Effector memory CD4-positive, alpha-beta T cell (primary cell): ENCODE data around the gene LDLRAD3.
"Not testable (repeated sequence)": the region's sequence is repeated elsewhere in the genome, so short reads cannot be mapped to it uniquely, and the experiment has no call there.

Experiments used
- DNase-seq, 3 donors: peaks; one replicate each; pipeline ENCODE4 v3.0.0-alpha.2; 2020
- H3K27ac ChIP-seq: 2 replicates; pipeline ENCODE4 v1.7.0; 2013; ENCODE audit warnings: mild to moderate bottlenecking, low read length, moderate library complexity; ENCODE audit not compliant: insufficient read depth, poor library complexity, severe bottlenecking
- H3K27me3 ChIP-seq: replicated peaks from 2 replicates; pipeline ENCODE4 v1.7.0; 2013; ENCODE audit warnings: mild to moderate bottlenecking, low read length; ENCODE audit not compliant: insufficient read depth, control insufficient read depth, poor library complexity, severe bottlenecking
- H3K36me3 ChIP-seq: 2 replicates; pipeline ENCODE4 v1.7.0; 2013; ENCODE audit warnings: mild to moderate bottlenecking, low read length, moderate library complexity; ENCODE audit not compliant: control insufficient read depth, insufficient read depth
- H3K4me1 ChIP-seq: 2 replicates; pipeline ENCODE4 v1.7.0; 2013; ENCODE audit warnings: low read length, mild to moderate bottlenecking; ENCODE audit not compliant: control insufficient read depth, insufficient read depth, poor library complexity, severe bottlenecking
- H3K4me3 ChIP-seq: 2 replicates; pipeline ENCODE4 v1.7.0; 2013; ENCODE audit warnings: low read length, low read depth, mild to moderate bottlenecking; ENCODE audit not compliant: insufficient read depth, poor library complexity, severe bottlenecking
- H3K9me3 ChIP-seq: 2 replicates; pipeline ENCODE4 v1.7.0; 2013; ENCODE audit warnings: mild to moderate bottlenecking, low read length, moderate library complexity; ENCODE audit not compliant: control insufficient read depth

The LDLRAD3 gene

DNA sequence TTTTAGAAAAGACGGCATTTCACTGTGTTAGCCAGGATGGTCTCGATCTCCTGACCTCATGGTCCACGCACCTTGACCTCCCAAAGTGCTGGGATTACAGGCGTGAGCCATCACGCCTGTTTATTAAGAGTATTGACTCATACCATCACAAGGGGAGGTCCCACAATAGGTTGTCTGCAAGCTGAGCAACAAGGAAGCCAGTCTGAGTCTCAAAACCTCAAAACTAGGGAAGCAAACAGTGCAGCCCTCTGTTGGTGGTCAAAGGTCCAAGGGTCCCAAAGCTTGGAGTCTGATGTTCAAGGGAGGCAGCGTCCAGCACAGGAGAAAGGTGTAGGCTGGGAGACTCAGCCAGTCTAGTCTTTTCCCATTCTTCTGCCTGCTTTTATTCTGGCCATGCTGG is 32.8 kb upstream of the LDLRAD3 start:
- no peaks in the 10 kb centered on the region for H3K27me3 ChIP-seq
- DNase-seq = no peak
- H3K4me1 ChIP-seq = no peaks in the 10 kb centered on the region
- no peaks in the 10 kb centered on the region for H3K9me3 ChIP-seq
- no peak overlapping the region for H3K27ac ChIP-seq
- H3K36me3 ChIP-seq = no peaks in the 10 kb centered on the region
- no peak overlapping the region for H3K4me3 ChIP-seq

DNA sequence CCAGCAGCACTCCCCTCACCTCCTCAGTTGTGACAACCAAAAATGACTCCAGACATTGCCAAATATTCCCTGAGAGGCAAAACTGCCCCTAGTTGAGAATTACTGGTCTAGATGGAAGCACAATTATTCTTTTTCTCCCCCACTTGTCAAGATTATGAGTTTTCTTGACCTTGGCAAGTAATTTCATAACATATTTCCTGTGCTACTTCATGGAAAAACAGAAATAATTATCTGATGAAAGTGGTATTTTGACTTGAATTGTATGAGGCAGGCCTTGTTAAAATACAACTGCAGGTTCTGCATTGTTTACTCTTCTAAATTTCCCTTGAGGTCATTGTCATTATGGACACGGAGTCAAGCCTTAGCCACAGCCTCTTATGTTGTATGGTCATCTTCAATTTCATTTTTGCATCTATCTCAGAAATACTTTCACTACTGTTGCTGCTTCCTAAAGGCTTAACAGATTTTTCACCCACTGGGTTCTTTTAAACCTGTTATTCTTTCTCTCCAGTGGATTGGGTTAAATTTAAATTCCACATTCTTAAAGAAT is 32.2 kb upstream of the LDLRAD3 start:
- Histone ChIP-seq H3K36me3 (no peaks in the 10 kb centered on the region), H3K27me3 (no peaks in the 10 kb centered on the region), H3K4me1 (no peaks in the 10 kb centered on the region), H3K9me3 (no peaks in the 10 kb centered on the region), H3K27ac (no peak overlapping the region), H3K4me3 (no peak overlapping the region)
- DNase-seq = no peak

DNA sequence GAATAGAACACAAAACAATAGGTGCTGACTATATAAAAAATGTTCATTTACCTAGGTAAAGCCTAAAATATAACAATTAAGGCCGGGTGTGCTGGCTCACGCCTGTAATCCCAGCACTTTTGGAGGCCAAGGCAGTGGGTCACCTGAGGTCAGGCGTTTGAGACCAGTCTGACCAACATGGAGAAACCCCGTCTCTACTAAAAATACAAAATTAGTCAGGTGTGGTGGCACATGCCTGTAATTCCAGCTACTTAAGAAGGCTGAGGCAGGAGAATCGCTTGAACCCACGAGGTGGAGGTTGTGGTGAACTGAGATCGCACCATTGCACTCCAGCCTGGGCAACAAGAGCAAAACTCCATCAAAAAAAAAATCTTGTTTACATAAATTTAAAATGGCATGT is 31.4 kb upstream of the LDLRAD3 start:
- not testable (repeated sequence) for H3K9me3 ChIP-seq, H3K36me3 ChIP-seq, H3K4me1 ChIP-seq, H3K27ac ChIP-seq, DNase-seq, H3K27me3 ChIP-seq, H3K4me3 ChIP-seq

DNA sequence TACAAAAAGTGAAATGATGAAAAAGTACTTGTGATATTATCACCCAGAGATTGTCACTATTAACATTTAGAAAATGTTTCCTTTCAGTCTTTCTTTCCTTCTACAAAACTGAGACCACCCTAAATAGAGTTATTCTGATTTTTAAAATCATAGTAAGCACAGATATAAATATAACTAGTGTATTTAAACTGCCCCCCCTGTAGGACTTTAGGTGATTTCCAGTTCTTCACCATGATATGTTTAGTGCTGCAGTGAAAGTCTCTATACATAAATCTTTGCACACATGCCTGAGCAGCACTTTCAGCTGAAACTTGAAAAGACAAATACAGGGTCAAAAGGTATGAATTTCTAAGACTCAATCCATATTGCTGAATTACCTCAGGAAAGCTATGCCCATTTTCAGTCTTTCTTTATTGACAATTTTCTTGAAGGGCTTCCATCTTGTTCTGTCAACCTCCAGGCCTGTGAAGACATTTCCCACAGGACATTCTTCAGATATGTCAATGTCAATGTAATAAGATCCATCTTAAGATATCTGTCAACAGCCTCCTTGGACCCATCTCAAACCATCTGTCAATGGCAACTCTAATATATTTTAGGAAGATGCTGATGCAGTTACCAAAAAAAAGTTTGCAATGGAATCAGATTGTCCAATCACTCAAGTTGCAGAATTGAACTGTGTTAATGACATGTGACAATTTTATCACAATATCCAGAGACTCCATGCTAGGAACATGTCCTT is 30.8 kb upstream of the LDLRAD3 start:
- DNase-seq = no peak
- H3K27me3 ChIP-seq = no peaks in the 10 kb centered on the region
- H3K27ac ChIP-seq = no peak overlapping the region
- no peak overlapping the region for H3K4me3 ChIP-seq
- no peaks in the 10 kb centered on the region for H3K4me1 ChIP-seq
- no peaks in the 10 kb centered on the region for H3K9me3 ChIP-seq
- H3K36me3 ChIP-seq = no peaks in the 10 kb centered on the region

DNA sequence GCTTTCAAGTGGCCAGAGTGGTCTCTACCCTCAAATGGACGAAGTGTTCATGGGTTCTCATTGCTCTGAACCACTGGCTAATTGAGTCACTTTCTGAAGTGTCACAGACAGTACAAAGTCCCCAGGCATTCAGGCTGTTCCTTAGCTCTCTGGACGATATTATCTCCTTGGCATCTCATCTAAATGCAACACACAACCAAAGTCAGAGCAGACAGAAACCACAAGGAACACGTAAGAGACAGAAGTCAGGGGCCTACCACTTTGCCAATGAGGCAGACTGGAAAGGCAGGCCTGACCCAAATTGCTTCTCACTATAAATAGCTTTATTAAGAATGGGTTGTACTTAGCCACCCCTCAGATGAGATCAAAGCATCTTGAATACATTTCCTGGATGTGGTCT is 29.0 kb upstream of the LDLRAD3 start:
- Histone ChIP-seq H3K4me3 (no peak overlapping the region), H3K27ac (no peak overlapping the region), H3K36me3 (no peaks in the 10 kb centered on the region), H3K4me1 (no peaks in the 10 kb centered on the region), H3K27me3 (no peaks in the 10 kb centered on the region), H3K9me3 (no peaks in the 10 kb centered on the region)
- DNase-seq = no peak

DNA sequence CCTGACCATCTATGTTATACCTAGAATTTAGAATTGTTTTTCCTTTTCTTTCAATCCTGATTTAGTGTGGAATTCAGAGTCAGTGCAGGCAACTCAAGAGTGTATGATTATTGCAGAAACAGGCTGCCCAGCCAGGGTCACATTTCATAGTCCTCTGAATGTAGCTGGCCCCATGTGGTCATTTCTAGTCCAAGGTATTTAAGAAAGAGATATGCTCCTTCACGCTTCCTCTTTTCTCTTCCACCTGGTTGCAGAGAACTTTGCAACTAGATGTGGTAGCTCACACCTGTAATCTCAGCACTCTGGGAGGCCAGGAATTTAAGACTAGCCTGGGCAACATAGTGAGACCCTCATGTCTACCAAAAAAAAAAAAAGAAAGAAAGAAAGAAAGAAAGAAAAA is 27.6 kb upstream of the LDLRAD3 start:
- H3K4me3 ChIP-seq = no peak overlapping the region
- no peaks in the 10 kb centered on the region for H3K9me3 ChIP-seq
- DNase-seq = no peak
- no peak overlapping the region for H3K27ac ChIP-seq
- H3K4me1 ChIP-seq = no peaks in the 10 kb centered on the region
- H3K27me3 ChIP-seq = no peaks in the 10 kb centered on the region
- H3K36me3 ChIP-seq = no peaks in the 10 kb centered on the region

DNA sequence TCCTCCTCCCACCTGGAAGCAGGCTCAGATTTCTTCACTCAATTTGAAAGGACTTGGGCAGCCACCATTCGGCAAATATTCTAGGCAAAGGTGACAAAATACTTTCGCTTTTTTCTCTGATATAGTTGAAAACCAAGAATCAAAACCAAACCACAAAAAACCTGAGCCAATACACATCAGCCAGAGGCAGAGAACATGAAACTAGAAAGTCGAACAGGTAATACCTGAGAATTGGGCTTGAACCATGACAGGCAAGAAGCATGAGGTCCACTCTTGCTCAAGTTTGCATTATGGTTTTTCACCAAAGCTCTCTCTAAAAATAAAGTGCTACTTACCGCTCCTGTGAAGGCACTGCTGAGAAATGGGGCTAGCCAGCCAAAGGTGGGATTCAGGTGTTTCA is 26.2 kb upstream of the LDLRAD3 start:
- Histone ChIP-seq H3K27ac (no peak overlapping the region), H3K9me3 (no peaks in the 10 kb centered on the region), H3K4me1 (no peaks in the 10 kb centered on the region)

DNA sequence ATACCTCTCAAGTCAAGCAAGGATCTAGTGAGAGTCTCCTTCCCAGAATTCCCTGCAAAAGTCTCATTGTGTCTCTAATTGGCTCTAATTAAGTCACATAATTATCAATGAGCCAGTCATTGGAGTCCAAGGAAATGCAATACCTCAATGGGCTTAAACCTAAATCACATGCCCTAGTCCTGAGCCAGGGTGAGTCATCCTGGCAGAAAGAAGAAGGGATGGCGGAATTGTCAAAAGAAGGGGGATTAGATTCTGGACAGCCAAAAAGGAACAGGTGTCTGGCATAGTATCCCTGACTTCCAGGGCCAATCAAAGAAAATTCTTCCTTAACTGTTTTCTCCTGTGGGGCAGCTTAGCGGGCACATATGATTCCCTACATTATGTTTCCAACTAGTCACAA is 25.1 kb upstream of the LDLRAD3 start:
- Histone ChIP-seq H3K36me3 (no peaks in the 10 kb centered on the region), H3K9me3 (no peaks in the 10 kb centered on the region), H3K4me1 (no peaks in the 10 kb centered on the region), H3K4me3 (no peak overlapping the region), H3K27ac (no peak overlapping the region), H3K27me3 (no peaks in the 10 kb centered on the region)
- DNase-seq = no peak

More for the DNA sequence above, 26.2 kb upstream of the LDLRAD3 start:
- no peak overlapping the region for H3K4me3 ChIP-seq
- no peaks in the 10 kb centered on the region for H3K36me3 ChIP-seq
- H3K27me3 ChIP-seq = no peaks in the 10 kb centered on the region
- no peak for DNase-seq

DNA sequence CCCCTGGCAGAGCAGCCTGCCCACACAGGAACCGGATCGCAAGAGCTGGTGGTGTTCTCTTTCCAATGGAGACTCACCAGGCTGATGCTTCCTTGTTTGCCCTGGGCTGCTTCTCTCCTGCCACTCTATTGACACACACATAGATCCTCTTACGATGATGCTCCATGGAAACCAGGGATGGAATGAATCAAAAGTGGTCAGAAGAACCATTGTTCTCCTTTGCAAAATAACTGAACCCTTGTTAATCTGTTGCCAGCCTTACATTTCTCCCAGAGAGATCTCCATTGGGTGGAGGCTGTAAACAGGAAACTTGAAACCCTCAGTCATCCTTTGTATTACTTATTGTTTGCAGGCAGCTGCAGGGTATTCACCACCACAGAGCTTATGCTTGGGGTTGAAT is 24.6 kb upstream of the LDLRAD3 start:
- Histone ChIP-seq H3K9me3 (no peaks in the 10 kb centered on the region), H3K27me3 (no peaks in the 10 kb centered on the region), H3K4me1 (no peaks in the 10 kb centered on the region), H3K4me3 (no peak overlapping the region), H3K27ac (no peak overlapping the region), H3K36me3 (no peaks in the 10 kb centered on the region)
- no peak for DNase-seq

DNA sequence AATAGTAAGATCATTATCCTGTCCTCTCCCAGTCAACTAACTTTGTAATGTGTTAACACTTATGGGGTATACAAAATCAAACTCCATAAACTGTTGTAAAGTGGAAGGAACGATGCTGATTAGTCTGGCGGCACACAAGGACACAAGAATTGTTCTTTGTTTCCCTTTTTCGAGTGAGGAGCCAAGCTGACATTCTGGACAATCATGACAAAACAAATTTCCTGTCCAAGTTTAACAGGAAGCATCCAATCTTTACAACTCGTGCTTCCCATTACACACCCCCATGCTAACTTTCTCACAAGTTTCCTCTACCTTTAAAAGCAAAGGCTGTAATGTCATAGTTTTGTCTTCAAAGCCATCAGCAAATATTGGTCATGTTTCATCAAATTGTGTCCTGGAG is 20.4 kb upstream of the LDLRAD3 start:
- H3K27ac ChIP-seq = no peak overlapping the region

More for the DNA sequence above, 20.4 kb upstream of the LDLRAD3 start:
- H3K27me3 ChIP-seq = no peaks in the 10 kb centered on the region
- no peak overlapping the region for H3K4me3 ChIP-seq
- H3K4me1 ChIP-seq = no peaks in the 10 kb centered on the region
- H3K36me3 ChIP-seq = no peaks in the 10 kb centered on the region
- no peaks in the 10 kb centered on the region for H3K9me3 ChIP-seq
- no peak for DNase-seq
